HL-60/S4 treated with phorbol 12-myristate 13-acetate at 8.2 ng/mL for 4 days and 3 days (cell line): ENCODE results near the gene PLOD1.
"Not testable (repeated sequence)": the region's sequence is repeated elsewhere in the genome, so short reads cannot be mapped to it uniquely, and the experiment has no call there.

Source experiments
- in situ Hi-C: fragments of 300-500 bp; cut with MboI; formaldehyde crosslinking; loops from 2 replicates; pipeline ENCODE4 v1.15.0; 2022; ENCODE audit warnings: low sequenced_read_pairs

The PLOD1 gene

DNA sequence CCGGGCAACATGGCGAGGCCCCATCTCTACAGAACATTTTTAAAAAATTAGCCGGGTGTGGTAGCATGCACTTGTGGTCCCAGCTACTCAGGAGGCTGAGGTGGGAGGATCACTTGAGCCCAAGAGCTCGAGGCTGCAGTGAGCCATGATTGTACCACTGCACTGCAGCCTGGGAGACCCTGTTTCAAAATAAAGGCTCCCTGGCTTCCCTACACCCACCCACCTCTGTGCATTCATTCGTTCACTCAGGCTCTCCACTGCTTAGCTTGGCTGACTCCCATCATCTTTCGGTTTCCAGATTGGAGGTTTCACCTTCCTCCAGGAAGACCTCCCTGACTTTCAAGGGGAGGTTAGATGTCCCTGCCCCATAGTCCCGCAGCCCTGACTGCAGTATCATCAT, 22.5 kb upstream of the PLOD1 start:
- in situ Hi-C loops: no loop called here

DNA sequence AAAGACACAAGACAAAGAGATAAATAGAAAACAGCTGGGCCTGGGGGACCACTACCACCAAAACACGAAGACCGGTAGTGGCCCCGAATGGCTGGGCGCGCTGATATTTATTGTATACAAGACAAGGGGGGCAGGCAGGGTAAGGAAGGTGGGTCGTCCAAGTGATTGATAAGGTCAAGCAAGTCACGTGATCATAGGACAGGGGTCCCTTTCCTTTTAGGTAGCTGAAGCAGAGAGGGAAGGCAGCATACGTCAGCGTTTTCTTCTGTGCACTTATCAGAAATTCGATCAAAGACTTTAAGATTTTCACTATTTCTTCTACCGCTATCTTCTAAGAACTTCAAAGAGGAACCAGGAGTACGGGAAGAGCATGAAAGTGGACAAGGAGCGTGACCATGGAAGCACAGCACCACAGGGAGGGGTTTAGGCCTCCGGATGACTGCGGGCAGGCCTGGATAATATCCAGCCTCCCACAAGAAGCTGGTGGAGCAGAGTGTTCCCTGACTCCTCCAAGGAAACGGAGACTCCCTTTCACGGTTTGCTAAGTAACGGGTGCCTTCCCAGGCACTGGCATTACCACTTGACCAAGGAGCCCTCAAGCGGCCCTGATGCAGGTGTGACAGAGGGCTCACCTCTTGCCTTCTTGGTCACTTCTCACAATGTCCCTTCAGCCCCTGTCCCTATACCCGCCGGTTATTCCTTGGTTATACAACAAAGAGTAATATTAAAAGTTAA, 21.9 kb upstream of the PLOD1 start:
- in situ Hi-C loops: not testable (repeated sequence)

DNA sequence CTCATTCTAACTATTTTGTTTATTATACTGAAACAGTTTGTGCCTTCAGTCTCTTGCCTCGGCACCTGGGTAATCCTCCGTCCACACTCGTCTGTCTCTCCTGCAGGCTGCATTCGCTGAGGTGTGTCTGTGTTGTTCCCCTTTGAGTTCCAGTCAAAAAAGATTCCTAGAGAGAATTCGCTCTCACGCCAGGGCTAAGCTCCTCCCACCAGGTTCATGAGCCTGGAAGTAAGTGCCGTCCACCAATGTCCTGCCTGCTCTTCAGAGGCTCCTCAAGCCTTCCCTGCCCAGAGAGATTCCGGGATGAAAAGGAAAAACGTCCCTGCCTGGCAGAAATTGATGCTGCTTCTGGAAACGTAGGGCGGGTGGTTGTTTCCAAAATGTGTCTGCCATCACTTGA, 21.2 kb upstream of the PLOD1 start:
- in situ Hi-C loops: no loop called here

DNA sequence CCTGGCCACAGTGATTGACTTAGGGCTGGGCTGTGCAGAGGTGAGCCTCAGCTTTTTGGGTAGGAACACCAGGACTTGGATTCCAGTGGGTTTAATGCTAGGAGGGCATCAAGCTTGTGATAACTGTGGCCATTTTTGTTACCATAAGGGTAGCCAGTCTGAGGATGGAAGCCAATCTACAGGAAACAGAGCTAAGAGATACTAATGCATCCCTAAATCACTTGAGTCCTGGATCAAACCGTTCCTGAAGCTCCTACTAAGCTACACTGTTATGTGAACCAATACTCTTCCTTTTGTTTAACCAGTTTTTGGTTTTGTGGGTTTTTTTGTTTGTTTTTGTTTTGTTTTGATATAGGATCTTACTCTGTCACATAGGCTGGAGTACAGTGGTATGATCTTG, 20.5 kb upstream of the PLOD1 start:
- in situ Hi-C loops: no loop called here

DNA sequence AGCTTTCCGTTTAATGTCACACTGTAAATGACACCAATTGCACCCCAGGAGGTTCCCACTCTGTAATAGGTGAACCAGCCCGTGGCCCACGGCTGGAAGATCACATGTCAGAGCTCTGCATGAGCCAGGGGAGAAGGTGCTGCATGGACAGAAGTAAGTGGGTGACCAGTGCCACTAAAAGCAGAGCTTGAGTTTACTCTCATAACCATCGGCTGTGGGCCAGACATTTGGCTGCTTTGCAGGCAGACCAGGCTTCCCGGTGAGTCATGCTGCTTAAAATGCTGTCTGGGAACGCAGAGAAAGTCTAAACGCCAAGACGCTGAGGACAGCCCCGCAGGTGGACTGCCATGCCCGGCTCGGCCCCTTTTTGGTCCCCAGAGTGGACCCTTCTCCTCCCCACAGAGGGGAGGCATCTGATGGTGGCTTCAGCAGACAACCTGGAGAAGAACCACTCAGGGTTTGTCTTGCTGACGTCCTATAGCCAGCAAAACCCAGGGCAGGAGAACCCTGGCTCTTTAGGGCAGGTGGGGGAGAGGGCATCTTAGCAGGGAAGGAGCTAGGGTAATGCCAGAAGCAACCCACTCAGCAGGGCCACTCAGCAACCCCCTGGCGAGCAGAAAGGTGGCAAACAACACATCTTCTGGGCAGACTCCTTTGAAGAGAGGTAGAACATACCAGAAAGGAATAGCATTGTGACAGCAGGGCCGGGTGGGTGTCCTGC, 15.6 kb upstream of the PLOD1 start:
- in situ Hi-C loops: no loop called here

DNA sequence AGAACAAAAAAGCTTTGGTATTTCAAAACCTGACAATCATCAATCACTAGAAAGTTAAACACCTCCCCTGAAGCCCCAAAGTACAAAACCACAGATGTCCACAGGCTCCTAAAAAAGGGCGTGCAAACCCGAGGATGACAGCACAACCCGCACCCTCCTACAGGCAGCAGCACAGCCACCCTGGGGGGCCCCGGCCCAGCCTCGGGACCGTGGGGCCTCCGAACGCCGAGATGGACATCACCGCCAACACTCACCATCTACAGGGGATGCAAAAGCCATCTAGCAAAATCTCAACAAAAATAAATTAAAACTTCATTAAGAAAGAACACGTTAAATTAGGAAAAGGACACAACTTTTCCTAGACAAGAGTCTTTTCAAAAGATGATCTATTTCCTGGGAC, 14.9 kb upstream of the PLOD1 start:
- in situ Hi-C loops: no loop called here

DNA sequence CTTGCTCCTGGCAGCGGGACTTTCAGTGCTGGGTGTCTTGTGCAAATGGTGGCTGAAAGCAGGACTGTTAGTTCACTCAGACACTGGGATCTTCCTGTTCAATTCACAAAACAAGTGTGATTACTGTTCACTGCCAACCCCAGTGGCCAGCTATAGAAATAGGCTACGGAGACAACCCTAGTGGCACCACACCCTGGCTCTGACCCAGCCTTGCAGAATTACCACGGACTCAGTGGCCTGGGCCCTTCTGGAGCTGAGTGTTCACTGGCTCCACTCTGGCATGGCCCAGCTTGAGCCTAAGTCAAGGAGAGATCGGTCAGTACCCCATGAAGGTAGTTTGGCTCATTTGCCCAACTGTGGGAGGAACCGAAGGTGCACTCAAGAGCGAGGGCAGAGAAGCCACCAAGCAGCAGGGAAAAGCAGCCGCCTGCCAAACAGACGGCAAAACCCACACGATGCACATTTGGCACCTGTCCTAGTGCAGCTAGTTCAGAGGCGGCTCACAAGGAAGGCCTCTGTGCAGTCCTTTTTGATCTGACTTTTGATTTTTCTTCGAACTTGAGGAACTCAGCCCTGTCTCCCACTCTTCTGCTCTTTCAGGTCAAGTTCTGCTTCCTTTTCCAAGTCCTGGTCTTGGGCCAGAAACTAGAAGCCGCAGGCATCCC, 14.1 kb upstream of the PLOD1 start:
- in situ Hi-C loops: no loop called here

DNA sequence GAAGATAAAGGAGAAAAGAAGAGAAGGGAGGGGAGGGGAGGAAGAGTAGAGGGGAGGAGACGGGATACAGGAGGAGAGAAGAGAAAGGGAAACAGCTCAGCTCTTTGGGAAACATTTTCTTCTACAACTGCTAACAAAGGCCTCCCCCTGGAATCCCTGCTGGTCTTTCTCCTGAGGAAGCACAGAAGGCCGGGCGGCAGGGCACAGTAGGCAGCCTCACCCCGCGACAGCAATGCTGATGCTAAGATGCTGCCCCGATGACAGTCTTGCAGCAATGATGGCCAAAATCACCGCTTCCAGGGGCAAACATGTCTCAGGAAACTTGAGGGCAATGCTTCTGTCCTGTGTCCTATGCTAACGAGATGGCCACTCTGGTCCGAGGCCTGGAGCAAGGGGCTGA, 13.5 kb upstream of the PLOD1 start:
- in situ Hi-C loops: no loop called here

DNA sequence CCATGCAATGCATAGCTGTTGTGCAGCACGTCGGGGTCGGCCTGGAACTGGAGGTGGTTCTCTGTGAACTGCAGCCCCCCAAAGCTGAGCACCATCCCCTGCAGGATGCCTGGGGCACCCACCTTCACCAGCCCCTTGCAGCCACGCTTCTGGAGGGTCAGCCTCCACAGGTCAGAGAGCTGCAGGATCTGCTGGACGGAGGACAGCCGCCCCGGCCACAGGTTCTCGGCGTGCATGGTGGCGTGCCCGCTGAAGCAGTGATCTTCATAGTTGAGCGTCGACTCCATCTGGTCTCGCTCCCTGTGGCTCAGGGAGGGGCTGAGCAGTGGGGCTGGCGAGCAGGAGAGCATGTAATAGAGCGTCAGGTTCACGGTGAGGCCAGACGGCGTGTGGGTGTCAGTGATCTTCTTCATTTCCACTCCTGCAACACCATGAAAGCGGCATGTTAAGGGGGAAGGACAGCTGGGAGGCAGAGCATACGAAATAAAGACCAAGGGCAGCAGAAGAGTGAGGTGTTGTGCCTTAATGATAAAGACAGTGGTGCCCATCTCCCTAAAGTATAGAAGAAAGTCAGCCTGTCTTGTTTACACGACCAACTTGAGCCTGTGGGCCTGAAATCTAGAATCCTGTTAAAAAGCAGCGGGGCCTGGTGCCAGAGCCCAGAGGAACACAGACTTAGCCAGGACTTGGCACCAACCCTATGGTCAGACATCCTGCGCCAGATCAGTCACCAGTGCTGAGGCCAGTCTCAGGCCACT, 11.3 kb upstream of the PLOD1 start:
- in situ Hi-C loops: no loop called here

DNA sequence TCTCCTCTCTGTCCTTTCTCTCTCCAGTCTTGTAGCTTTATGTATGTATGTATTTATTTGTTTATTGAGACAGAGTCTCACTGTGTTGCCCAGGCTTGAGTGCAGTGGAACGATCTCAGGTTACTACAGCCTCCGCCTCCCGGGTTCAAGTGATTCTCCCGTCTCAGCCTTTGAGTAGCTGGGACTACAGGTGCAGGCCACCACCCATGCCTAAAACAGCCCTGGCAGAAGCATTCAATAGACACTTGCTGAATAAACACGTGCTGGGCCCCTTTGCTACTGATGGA, 10.7 kb upstream of the PLOD1 start:
- in situ Hi-C loops: no loop called here

DNA sequence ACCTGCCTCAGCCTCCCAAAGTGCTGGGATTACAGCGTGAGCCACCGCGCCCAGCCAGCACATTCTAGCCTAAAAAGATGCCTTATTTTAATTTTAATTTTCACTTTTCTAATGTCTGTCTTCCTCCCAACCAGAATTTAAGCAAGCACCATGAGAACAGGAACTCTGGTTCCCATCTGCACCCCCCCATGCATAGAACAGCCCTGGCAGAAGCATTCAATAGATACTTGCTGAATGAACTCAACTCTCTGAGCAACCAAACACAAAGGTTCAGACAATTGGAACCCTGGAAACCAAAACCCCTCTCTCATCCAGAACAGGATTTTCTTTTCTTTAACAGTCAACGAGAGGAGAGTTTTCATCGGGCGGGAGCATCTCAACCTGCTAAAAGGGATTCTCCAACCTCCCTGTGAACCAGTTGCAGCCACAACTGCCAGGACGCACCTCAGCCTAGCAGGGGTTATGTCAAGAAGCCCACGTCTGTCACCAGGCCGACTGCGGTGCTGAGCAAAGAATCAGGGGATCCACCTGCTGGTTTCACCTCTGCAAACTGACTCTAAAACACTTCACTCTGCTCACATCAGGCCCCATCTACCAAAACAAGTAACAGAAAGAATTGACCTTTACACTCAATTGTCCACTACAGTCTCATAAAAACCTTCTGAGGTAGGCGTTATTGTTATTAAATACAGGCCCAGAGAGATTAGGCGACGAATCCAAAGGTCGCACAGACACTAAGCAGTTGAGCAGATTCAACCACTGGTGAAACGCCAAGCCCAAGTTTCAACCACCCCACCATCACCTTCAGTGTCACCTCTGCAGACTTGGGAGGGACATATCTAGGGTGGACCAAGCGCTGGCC, 10.0 kb upstream of the PLOD1 start:
- in situ Hi-C loops: no loop called here

DNA sequence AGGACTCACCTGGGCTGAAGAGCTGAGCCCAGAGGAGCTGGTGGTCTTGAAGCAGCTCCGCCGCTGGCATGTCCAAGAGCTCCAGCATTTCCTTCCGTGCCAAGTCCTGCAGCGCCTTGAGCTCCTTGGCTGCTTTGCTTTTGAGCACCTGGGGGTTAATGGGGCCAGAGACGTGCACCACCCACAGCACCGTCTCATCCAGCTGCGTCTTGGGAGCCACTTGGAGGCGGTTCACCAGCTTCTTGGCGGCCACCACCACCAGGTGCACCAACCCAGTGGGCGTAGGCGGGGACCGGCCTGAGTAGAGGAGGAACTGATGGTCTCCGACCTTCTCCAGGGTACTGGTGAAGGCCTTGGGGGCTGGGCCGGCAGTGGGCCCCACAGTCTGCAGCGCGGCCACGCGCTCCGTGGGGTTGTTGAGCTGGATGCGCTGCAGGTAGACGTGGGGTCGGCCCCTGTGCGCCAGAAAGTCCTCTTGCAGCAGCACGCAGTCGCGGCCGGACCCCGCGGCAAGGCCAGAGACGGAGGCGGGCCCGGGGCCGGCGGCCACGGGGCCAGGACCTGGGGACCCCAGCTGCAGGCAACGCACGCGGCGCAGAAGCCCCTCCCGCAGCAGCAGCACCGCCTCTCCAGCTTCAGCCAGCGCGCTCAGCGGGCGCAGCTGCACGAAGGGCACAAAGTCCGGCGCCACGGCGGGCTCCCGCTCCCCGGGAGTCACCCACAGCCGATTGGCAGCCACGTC, 9.2 kb upstream of the PLOD1 start:
- in situ Hi-C loops: not testable (repeated sequence)

DNA sequence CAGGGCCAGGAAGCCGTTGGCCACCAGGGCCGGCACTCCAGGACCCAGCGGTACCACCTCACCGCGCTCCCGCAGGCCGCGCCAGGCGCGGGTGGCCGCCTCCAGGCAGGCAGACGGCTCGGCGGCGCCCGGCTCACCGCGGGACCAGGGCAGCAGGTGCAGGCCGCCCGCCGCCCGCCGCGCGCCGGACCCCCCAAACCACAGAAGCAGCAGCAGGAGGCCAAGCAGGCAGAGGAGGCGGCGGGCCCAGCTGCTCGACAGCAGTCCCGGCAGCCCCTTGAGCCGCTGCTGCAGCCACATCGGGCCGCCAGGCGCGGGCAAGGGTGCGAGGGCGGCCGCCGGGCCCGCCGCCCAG, 8.6 kb upstream of the PLOD1 start:
- in situ Hi-C loops: no loop called here

DNA sequence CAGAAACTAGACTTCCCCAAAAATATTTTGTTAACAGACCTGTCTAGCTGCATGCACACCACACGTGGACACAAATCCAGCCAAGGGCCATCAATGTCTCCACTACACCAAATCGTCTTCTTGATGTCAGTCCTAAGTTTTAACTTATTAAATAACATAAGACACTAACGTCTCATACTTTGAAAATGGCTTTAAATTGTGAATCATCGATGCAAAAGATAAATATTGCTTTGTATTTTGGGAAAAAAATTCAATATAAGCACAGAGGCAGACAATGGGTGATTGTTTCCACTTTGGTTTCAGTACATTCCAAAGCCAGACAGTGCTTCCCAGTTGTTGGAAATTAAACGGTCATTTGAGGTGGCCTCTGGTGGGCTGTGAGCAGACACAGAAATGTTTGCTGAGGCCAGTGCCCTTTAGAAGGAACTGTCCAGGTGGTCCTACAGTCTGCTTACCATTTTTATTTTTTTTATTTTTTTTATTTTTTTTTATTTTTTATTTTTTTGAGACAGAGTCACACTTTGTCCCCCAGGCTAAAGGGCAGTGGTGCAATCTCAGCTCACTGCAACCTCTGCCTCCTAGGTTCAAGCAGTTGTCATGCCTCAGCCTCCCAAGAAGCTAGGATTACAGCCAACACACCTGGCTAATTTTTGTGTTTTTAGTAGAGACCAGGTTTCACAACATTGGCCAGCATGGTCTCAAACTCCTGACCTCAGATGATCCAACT, 6.5 kb upstream of the PLOD1 start:
- in situ Hi-C loops: no loop called here

DNA sequence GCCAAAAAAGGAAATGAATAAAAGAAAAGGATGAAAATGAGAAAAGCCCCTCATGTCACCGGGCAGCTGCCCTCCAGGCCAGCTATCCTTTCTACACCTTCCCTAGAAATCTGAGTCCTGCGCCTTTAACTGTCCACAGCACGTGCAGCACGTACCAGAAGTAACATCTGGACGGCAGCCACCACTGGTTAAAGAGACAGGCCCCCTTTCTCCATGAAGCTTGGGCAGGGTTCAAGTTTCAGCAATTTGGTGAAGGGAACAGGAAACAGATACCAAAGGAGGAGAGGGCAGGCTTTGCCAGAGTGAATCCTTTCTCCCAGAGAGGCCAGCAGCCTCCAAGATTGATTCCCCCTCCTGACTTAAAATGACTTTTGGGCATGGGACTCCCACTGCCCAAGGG, 4.7 kb upstream of the PLOD1 start:
- in situ Hi-C loops: no loop called here

DNA sequence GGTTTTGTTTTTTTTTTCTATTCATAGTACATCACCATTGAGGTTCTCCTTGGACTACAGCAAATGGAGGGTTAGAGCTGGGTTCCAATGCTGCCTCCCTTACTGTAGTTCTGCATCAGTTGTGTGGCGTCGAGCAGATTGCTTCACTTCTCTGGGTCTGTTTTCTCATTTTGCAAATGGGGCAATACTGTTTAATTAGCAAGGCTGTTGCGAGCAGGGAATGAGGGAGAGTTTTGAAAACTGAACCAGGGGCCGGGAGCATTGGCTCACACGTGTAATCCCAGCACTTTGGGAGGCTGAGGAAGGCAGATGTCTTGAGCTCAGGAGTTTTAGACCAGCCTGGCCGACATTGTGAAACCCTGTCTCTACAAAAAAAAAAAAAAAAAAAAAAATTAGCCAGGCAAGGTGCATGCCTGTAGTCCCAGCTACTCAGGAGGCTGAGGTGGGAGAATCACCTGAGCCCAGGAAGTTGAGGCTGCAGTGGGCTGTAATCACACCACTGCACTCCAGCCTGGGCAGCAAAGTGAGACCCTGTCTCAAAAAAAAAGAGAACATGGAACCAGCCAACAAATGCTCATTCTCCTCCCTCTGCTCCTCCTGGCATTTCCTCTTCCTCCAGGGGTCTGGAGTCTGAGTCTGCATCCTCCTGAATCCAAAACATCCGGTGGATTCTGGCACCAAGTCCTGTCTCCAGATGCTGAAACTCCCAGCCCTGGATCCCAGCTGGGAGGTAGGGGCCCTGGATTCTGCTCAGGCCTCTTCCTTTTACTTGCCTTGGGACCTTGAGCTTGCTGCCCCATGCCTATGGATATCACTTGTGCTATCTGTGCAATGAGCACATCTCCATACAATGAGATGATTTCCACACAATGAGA, 3.7 kb upstream of the PLOD1 start:
- in situ Hi-C loops: no loop called here

DNA sequence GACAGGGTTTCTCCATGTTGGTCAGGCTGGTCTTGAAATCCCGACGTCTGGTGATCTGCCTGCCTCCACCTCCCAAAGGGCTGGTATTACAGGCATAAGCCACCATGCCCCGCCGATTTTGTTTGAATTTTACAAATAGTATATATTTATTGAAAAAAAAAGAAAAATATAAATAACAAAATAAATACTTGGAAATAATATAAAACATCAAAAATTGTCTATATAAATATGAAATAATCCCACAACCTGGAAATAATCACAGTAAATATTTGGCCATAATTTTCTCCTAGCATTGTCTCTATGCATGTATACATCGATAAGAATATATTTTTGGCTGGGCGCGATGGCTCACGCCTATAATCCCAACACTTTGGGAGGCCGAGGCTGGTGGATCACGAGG, 2.7 kb upstream of the PLOD1 start:
- in situ Hi-C loops: no loop called here

DNA sequence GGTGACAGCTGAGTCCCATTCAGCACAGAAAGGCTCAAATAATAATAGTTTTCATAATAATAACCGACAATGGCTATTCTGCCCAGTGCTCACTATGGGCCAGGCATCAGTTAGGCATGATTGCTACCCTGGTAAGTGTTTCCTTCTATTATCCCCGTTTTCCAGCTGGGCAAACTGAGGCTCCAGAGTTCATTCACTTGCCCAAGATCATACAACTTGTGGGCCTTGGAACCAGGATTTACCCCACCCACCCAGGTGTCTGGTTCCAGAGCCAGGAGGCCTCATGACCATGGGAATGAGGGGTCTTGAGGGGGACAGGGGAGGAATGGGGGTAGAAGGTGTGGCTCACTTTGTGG, 518 bp downstream of the PLOD1 start:
- in situ Hi-C loops: no loop called here

DNA sequence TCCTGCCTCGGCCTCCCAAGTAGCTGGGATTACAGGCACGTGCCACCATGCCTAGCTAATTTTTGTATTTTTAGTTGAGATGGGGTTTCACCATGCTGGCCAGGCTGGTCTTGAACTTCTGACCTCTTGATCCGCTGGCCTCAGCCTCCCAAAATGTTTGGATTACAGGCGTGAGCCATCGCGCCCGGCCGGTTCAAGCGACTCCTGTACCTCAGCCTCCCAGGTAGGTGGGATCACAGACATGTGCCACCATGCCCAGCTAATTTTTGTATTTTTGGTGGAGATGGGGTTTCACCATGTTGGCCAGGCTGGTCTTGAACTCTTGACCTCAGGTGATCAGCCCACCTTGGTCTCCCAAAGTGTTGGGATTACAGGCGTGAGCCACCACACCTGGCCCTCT, 1.2 kb downstream of the PLOD1 start:
- in situ Hi-C loops: not testable (repeated sequence)
